HG03045 (cell line): ENCODE measurements around the gene CLDN19.

Source experiments
- ATAC-seq: cut with Tn5 transposase; IDR thresholded peaks from one replicate; pipeline ENCODE4 v1.9.1; 2021; ENCODE audit warnings: mild to moderate bottlenecking, moderate library complexity; ENCODE audit not compliant: unreplicated experiment

The CLDN19 gene

GRCh38 chr1:42739753-42740700 lies at the start of gene CLDN19:
Gene CLDN19 (minus strand): TSS chr1:42740236. CDS start chr1:42740063, 173 bp downstream.
- ATAC-seq = no peak

GRCh38 chr1:42788021-42788420 lies 48.0 kb upstream of the CLDN19 start:
- no peak for ATAC-seq

GRCh38 chr1:42786097-42786496 lies 46.1 kb upstream of the CLDN19 start:
- no peak for ATAC-seq

GRCh38 chr1:42784946-42785693 lies 45.1 kb upstream of the CLDN19 start, which contains the start of gene TMEM269:
Gene TMEM269 (plus strand): TSS chr1:42784991. CDS start chr1:42789894, 4,903 bp downstream.
- no peak for ATAC-seq

- ATAC-seq = no peak
Observed at GRCh38 chr1:42784547-42784945, 44.5 kb upstream of the CLDN19 start.

GRCh38 chr1:42783092-42783491 lies 43.1 kb upstream of the CLDN19 start:
- ATAC-seq = no peak

- no peak for ATAC-seq
Observed at GRCh38 chr1:42780176-42780575, 40.1 kb upstream of the CLDN19 start.

- no peak for ATAC-seq
Observed at GRCh38 chr1:42779725-42780124, 39.7 kb upstream of the CLDN19 start.

GRCh38 chr1:42777852-42778251 lies 37.8 kb upstream of the CLDN19 start:
- no peak for ATAC-seq

- ATAC-seq = no peak
Observed at GRCh38 chr1:42776502-42776901, 36.5 kb upstream of the CLDN19 start.

- ATAC-seq = no peak
Observed at GRCh38 chr1:42774928-42775526, 35.0 kb upstream of the CLDN19 start.

GRCh38 chr1:42773420-42773819 lies 33.4 kb upstream of the CLDN19 start:
- no peak for ATAC-seq

- no peak for ATAC-seq
Observed at GRCh38 chr1:42769811-42770210, 29.8 kb upstream of the CLDN19 start.

GRCh38 chr1:42768172-42768571 lies 28.1 kb upstream of the CLDN19 start:
- ATAC-seq = no peak

GRCh38 chr1:42767510-42768000 lies 27.5 kb upstream of the CLDN19 start:
- peak; percentile 33 for ATAC-seq

GRCh38 chr1:42766741-42767509 lies 26.9 kb upstream of the CLDN19 start, which contains the start of the genes C1orf50 and P3H1:
Gene C1orf50 (plus strand): TSS chr1:42767249. CDS start chr1:42767312, 63 bp downstream.
Gene P3H1 (minus strand): TSS chr1:42767028. CDS start chr1:42766971, 57 bp downstream.
- ATAC-seq = peak; percentile 91

GRCh38 chr1:42765832-42766740 lies 26.1 kb upstream of the CLDN19 start:
- ATAC-seq = peak; percentile 23

- no peak for ATAC-seq
Observed at GRCh38 chr1:42765269-42765668, 25.2 kb upstream of the CLDN19 start.

GRCh38 chr1:42762269-42762668 lies 22.2 kb upstream of the CLDN19 start:
- no peak for ATAC-seq
